Measurements from ENCODE around the gene BCKDHA.

- TF ChIP-seq CTCF (IDR thresholded peaks at IDR 0.05; ENCODE audit: low read depth, low read length) (no peak), MYC (IDR thresholded peaks at IDR 0.05; ENCODE audit: low read depth, low read length) (no peak)
Measured at GRCh38 chr19:41457241-41457640, 59.6 kb downstream of the BCKDHA start.
